CD4-positive, alpha-beta T cell treated with Interferon alpha-2 for 1 hour (primary cell): ENCODE measurements around the gene GOLGA3.
"Not testable (repeated sequence)": the region's sequence is repeated elsewhere in the genome, so short reads cannot be mapped to it uniquely, and the experiment has no call there.

Experiments
- DNase-seq, 2 donors: peaks; one replicate each; pipeline ENCODE4 v3.0.0-alpha.2; 2020 to 2022

Gene GOLGA3

GRCh38 chr12:132775502-132776229 is 53.0 kb downstream of the GOLGA3 start:
- no peak for DNase-seq

- DNase-seq, result no peak
Observed at GRCh38 chr12:132774646-132775275, 53.9 kb downstream of the GOLGA3 start.

DNA sequence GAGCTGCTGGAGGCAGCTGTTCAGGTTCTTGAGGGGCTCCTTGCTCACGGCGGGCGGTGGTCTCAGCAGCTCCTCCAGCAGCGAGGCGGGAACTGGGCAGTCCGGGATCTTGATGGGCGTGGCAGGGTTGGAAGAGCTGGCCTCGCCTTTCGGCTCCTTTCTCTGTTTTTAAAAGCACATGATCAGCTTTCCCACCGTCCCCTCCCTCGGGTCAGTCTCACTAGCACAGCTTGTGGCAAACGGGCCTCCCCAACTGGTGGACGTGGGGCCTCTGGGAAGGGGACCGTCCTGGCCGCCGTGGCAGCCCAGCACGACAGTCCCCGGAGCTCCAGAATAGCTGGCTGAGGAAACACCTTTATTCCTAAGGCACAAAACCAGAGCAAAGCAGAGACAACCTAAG is 54.5 kb downstream of the GOLGA3 start:
- DNase-seq, result no peak

DNA sequence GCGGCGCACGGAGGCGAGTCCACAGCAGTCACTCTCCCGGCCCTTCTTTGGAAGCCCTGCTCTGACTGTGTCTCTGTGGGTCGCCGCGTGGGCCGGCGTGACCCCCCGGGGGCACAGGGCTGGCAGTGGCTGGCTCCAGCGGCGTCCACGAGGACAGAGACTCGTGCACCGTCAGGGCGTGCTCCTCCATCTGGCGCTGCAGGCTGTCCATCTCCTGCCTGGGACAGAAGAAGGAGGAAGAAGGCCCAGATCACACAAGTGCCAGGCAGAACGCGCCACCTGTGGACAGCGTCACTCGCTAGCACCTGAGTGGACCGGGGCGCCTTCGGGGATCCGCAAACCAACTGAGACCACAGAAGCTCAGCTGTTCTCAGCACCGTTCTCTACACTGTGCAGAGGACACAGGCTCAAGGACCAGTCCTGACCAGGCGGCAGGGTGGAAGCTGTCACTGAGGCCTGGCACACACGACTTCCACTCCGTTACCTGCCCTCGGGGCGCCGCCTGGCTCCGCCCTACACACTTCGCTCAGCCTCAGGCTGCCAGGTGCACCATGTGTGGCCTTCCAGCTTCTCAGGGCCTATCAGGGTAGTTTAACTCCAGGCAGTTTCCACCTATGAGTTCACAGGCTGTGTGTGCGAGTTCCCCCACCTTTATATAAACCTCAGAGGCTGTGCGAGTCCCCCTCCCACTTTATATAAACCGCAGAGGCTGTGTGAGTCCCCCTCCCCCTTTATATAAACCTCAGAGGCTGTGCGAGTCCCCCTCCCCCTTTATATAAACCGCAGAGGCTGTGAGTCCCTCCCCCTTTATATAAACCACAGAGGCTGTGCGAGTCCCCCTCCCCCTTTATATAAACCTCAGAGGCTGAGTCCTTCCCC is 55.4 kb downstream of the GOLGA3 start:
- DNase-seq, result no peak

- DNase-seq, result peak; percentile 9 to 47
Observed at GRCh38 chr12:132772606-132773005, 56.1 kb downstream of the GOLGA3 start.

- DNase-seq, result peak; percentile 58 to 59
Observed at GRCh38 chr12:132771126-132771838, 57.4 kb downstream of the GOLGA3 start.

DNA sequence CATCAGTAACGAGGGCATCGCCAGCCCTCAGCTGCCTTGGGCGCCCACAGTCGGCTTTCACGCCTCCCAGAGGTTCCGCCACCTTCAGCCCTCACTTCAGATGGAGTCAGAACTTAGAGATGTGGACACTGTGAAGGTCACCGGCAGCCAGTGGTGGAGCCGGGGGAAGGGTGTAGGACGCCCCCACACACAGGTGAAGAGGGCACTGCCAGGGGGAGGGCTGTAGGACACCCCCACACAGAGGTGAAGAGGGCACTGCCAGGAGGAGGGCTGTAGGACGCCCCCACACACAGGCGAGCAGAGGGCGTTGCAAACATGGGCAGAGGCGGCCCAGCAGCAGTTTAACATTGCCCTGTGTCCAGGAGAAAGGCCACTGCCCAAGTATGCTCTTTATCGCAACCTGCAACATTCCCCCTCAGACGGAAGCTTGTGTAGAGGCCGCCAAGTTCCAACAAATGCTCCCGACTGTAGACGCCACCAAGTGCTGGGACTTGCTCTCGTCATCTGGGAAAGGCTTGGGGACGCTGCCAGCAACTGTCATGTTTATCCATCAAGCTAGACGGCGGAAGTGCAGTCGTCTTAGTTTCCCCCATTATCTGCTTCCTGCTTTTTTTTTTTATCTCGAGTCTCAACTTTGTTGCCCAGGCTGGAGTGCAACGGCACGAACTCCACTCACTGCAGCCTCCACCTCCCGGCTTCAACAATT is 62.1 kb downstream of the GOLGA3 start:
- DNase-seq, result no peak

- DNase-seq, result no peak
Observed at GRCh38 chr12:132765361-132765760, 63.3 kb downstream of the GOLGA3 start.

GRCh38 chr12:132764231-132764630 is 64.4 kb downstream of the GOLGA3 start:
- no peak for DNase-seq

GRCh38 chr12:132761921-132762583 is 66.6 kb downstream of the GOLGA3 start:
- peak; percentile 86 to 90 for DNase-seq

GRCh38 chr12:132761032-132761920 is 67.4 kb downstream of the GOLGA3 start, which contains the start of gene ANKLE2:
TSS of gene ANKLE2 (minus strand) at chr12:132761832. CDS start at chr12:132761798, 34 bp downstream.
- peak; percentile 39 to 71 for DNase-seq

DNA sequence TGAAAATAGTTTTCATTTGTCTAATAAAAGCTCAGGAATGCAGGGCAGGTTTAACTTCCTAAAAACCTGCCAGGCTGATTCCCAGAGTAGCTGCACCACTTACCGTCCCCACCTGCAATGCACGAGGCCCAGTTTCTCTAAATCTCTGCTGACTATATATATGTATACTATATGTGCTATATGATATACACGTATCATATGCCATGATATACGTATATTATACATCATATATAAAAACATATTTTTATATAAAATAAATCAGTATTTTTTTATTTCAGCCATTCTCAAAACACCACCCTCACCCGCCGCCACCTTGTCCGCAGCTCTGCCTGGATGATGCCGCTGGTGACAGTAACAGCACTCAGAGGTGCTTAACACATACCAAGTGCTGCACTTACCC is 69.3 kb downstream of the GOLGA3 start:
- DNase-seq, result no peak

DNA sequence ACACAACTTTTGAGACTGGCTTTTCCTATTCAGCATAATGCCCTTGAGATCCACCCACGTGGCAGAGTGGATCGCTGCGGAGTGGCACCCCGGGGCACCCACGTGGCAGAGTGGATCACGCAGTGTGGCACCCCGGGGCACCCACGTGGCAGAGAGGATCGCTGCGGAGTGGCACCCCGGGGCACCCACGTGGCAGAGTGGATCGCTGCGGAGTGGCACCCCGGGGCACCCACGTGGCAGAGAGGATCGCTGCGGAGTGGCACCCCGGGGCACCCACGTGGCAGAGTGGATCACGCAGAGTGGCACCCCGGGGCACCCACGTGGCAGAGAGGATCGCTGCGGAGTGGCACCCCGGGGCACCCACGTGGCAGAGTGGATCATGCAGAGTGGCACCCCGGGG is 69.8 kb downstream of the GOLGA3 start:
- DNase-seq, result not testable (repeated sequence)

- no peak for DNase-seq
Observed at GRCh38 chr12:132754160-132754932, 74.3 kb downstream of the GOLGA3 start.

DNA sequence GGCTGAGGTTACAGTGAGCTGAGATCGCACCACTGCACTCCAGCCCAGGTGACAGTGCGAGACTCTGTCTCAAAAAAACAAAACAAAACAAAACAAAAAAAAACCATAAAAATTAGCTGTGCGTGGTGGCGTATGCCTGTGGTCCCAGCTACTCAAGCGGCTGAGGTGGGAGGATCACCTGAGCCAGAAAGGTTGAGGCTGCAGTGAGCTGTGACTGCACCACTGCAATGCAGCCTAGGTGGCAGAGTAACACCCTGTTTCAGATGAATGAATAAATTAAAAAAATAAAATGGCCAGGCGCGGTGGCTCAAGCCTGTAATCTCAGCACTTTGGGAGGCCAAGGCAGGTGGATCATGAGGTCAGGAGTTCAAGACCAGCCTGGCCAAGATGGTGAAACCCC is 75.0 kb downstream of the GOLGA3 start:
- DNase-seq, result not testable (repeated sequence)

- DNase-seq, result no peak
Observed at GRCh38 chr12:132748319-132748718, 80.3 kb downstream of the GOLGA3 start.

GRCh38 chr12:132747896-132748295 is 80.8 kb downstream of the GOLGA3 start:
- DNase-seq, result no peak

DNA sequence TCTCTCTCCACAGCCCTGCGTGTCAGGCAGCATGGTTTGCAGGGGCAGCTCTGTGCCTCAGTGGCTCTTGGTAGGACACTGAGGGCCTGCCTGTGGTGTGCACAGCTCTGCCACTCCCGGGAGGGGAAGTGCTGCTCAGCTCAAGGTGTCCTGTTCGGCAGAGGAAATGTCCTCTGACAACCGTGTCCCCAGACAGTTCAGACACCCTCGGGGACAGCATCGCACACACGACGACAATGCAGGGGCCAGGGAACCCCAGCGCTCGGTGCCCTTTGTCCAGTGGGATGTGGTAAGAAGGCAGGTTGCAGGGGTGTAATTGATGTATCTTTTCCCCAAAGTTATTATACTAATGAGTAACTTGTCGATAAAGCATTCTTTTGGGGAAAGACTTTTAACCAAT is 81.3 kb downstream of the GOLGA3 start:
- DNase-seq, result no peak

- DNase-seq, result no peak
Observed at GRCh38 chr12:132746613-132747012, 82.1 kb downstream of the GOLGA3 start.

DNA sequence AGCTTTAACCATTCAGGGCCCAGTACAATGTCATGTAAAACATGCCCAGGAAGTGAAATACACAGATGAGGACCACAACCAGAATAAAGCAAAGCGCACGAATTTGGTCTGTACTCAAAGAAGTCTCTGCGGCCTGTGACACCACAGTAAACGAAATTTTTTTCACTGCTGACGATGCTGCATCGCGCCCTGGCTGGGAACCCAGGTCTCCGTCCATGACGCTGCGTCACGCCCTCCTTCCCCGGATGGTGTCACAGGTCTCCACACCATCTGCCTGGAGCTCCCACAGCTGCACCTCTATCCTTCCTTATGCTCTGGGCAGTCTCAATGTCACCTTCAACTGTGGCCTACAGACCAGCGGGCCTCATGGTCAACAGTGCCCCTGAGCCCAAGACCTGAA is 84.8 kb downstream of the GOLGA3 start:
- DNase-seq, result no peak
